ENCODE measurements around the gene CCM2L. TPM values are rescaled to one million over a fixed set of nuclear protein-coding genes. Genes with fewer than 3 reads are reported as not detected.

CCM2L gene
- total and polyA plus RNA-seq, 2 experiments from 2014 or later, result 4.9 to 13.3 TPM

DNA sequence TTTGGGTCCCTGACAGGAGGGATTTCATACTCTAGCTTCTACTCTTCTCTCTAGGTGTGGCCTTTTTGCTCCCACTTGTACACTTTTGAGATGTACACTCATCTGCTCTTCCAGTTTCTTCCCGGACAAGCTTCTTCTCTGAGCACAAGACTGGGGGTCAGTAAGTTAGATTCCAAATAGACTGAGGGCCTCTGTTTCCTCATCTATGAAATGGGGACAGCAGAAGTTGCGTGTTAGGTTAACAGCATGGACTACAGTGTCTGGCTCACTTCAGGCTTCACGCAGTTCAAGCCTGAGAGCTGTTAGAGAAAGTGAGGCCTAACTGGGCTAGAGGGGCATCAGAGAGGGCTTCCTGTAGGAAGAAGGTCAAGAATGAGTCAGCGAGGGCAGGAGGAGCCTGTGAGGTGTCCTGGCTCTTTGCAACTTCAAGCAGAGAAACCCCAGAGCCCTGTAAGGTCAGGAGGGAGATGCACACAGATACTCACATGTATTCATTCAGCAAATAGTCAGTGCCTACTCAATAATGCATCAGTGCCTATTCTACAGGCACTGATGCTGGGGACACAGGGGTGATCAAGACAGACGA is 21.7 kb upstream of the CCM2L start:
- Histone ChIP-seq H3K79me2 (replicated peaks; ENCODE audit: insufficient read depth) (no peaks in the 10 kb centered on the region), H2AFZ (no peak overlapping the region), H3K9me2 (ENCODE audit: insufficient read depth) (no peaks in the 10 kb centered on the region), H3K4me1 (ENCODE audit: insufficient read depth) (no peaks in the 10 kb centered on the region), H3K4me3 (no peak overlapping the region), H3K27ac (ENCODE audit: low read depth) (no peak overlapping the region), H3K36me3 (ENCODE audit: insufficient read depth) (no peaks in the 10 kb centered on the region), H4K20me1 (replicated peaks; ENCODE audit: insufficient read depth) (peaks cover 6% of the 10 kb centered on the region; the same call in 1 of the 2 replicates), H3F3A (replicated peaks; ENCODE audit: low read depth) (no peaks in the 10 kb centered on the region), H3K27me3 (ENCODE audit: insufficient read depth) (peaks cover 11% of the 10 kb centered on the region), H3K4me2 (no peak overlapping the region)
- Mint-ChIP-seq H3K4me3 (no peak overlapping the region), H3K27ac (no peak overlapping the region), H3K36me3 (ENCODE audit: low read depth) (no peaks in the 10 kb centered on the region), H3K9me3 (no peaks in the 10 kb centered on the region; the same call in 1 of the 3 replicates), H3K27me3 (ENCODE audit: insufficient read depth, low read depth, poor library complexity) (peaks cover 8% of the 10 kb centered on the region), H3K4me1 (peaks cover 1% of the 10 kb centered on the region; the same call in 1 of the 3 replicates)
- ATAC-seq (no peak), DNase-seq (ENCODE audit: low spot score) (no peak)
- TF ChIP-seq, protein P1, sequence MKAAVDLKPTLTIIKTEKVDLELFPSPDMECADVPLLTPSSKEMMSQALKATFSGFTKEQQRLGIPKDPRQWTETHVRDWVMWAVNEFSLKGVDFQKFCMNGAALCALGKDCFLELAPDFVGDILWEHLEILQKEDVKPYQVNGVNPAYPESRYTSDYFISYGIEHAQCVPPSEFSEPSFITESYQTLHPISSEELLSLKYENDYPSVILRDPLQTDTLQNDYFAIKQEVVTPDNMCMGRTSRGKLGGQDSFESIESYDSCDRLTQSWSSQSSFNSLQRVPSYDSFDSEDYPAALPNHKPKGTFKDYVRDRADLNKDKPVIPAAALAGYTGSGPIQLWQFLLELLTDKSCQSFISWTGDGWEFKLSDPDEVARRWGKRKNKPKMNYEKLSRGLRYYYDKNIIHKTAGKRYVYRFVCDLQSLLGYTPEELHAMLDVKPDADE (IDR thresholded peaks at IDR 0.05), result no peak
- TF ChIP-seq CREB1 (CRISPR knock-in tag; IDR thresholded peaks at IDR 0.05; ENCODE audit: low read depth), result no peak
- no peak for TF ChIP-seq POLR2AphosphoS5 (IDR thresholded peaks at IDR 0.05; ENCODE audit: low read depth)
- no peak for TF ChIP-seq NANOG (IDR thresholded peaks at IDR 0.05; ENCODE audit: borderline replicate concordance)
- TF ChIP-seq STAT1 (IDR thresholded peaks at IDR 0.05; ENCODE audit: unreplicated experiment), result no peak
- TF ChIP-seq, protein P2, sequence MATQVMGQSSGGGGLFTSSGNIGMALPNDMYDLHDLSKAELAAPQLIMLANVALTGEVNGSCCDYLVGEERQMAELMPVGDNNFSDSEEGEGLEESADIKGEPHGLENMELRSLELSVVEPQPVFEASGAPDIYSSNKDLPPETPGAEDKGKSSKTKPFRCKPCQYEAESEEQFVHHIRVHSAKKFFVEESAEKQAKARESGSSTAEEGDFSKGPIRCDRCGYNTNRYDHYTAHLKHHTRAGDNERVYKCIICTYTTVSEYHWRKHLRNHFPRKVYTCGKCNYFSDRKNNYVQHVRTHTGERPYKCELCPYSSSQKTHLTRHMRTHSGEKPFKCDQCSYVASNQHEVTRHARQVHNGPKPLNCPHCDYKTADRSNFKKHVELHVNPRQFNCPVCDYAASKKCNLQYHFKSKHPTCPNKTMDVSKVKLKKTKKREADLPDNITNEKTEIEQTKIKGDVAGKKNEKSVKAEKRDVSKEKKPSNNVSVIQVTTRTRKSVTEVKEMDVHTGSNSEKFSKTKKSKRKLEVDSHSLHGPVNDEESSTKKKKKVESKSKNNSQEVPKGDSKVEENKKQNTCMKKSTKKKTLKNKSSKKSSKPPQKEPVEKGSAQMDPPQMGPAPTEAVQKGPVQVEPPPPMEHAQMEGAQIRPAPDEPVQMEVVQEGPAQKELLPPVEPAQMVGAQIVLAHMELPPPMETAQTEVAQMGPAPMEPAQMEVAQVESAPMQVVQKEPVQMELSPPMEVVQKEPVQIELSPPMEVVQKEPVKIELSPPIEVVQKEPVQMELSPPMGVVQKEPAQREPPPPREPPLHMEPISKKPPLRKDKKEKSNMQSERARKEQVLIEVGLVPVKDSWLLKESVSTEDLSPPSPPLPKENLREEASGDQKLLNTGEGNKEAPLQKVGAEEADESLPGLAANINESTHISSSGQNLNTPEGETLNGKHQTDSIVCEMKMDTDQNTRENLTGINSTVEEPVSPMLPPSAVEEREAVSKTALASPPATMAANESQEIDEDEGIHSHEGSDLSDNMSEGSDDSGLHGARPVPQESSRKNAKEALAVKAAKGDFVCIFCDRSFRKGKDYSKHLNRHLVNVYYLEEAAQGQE (IDR thresholded peaks at IDR 0.05; ENCODE audit: unreplicated experiment), result no peak
- TF ChIP-seq JUNB (IDR thresholded peaks at IDR 0.05; ENCODE audit: unreplicated experiment), result no peak
- no peak for TF ChIP-seq EZH2phosphoT487 (IDR thresholded peaks at IDR 0.05; ENCODE audit: unreplicated experiment)

DNA sequence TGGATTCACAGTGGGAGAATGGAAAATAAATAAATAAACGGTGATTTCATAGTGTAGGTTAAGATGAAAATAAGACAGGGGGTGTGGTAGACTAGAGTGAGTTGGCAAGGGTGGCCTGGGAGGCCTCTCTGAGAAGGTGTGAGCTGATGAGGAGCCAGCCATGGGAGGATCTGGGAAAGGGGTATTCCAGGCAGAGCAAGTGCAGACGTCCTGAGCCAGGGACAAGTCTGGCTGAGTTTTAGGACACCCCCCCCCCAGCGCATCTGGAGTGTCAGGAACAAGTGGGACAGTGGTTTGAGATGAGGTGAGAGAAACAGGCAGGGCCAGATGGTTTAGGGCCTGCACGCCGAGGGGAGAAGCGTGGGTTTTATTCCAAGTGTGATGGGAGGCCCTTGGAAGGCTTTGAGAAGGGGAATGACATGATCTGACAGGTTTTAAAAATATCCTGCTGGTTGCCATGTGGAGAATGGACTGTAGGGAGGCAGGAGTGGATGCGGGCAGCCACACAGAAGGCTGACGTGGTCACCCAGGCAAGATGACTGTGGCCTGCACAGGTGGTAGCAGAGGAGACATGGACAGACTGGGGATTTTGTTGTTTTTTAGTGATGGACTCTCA is 21.1 kb upstream of the CCM2L start:
- Mint-ChIP-seq H3K36me3 (ENCODE audit: low read depth) (no peaks in the 10 kb centered on the region), H3K4me1 (peaks cover 5% of the 10 kb centered on the region; the same call in 2 of the 3 replicates), H3K9me3 (no peaks in the 10 kb centered on the region; the same call in 1 of the 3 replicates), H3K4me3 (no peak overlapping the region), H3K27ac (no peak overlapping the region), H3K27me3 (ENCODE audit: insufficient read depth, low read depth, poor library complexity) (peaks cover 14% of the 10 kb centered on the region)
- 0 out of 2 replicates have a peak, but pooled peaks cover 6% of the 10 kb centered on the region for H3F3A ChIP-seq (replicated peaks; ENCODE audit: low read depth)
- no peaks in the 10 kb centered on the region for H3K4me1 ChIP-seq (ENCODE audit: insufficient read depth)
- no peaks in the 10 kb centered on the region for H3K36me3 ChIP-seq (ENCODE audit: insufficient read depth)
- no peaks in the 10 kb centered on the region for H3K9me2 ChIP-seq (ENCODE audit: insufficient read depth)
- H3K4me2 ChIP-seq, result no peak overlapping the region
- H2AFZ ChIP-seq, result no peak overlapping the region
- peaks cover 6% of the 10 kb centered on the region; the same call in 1 of the 2 replicates for H4K20me1 ChIP-seq (replicated peaks; ENCODE audit: insufficient read depth)
- no peaks in the 10 kb centered on the region for H3K79me2 ChIP-seq (replicated peaks; ENCODE audit: insufficient read depth)
- no peak for ATAC-seq
- peaks cover 17% of the 10 kb centered on the region for H3K27me3 ChIP-seq (ENCODE audit: insufficient read depth)
- H3K4me3 ChIP-seq, result no peak overlapping the region
- H3K27ac ChIP-seq (ENCODE audit: low read depth), result no peak overlapping the region
- DNase-seq (ENCODE audit: low spot score), result no peak
- TF ChIP-seq NANOG (IDR thresholded peaks at IDR 0.05; ENCODE audit: borderline replicate concordance), result no peak
- TF ChIP-seq ZNF331 (CRISPR knock-in tag; IDR thresholded peaks at IDR 0.05; ENCODE audit: low read depth), result no peak
- no peak for TF ChIP-seq JUNB (IDR thresholded peaks at IDR 0.05; ENCODE audit: unreplicated experiment)
- TF ChIP-seq, protein P3, sequence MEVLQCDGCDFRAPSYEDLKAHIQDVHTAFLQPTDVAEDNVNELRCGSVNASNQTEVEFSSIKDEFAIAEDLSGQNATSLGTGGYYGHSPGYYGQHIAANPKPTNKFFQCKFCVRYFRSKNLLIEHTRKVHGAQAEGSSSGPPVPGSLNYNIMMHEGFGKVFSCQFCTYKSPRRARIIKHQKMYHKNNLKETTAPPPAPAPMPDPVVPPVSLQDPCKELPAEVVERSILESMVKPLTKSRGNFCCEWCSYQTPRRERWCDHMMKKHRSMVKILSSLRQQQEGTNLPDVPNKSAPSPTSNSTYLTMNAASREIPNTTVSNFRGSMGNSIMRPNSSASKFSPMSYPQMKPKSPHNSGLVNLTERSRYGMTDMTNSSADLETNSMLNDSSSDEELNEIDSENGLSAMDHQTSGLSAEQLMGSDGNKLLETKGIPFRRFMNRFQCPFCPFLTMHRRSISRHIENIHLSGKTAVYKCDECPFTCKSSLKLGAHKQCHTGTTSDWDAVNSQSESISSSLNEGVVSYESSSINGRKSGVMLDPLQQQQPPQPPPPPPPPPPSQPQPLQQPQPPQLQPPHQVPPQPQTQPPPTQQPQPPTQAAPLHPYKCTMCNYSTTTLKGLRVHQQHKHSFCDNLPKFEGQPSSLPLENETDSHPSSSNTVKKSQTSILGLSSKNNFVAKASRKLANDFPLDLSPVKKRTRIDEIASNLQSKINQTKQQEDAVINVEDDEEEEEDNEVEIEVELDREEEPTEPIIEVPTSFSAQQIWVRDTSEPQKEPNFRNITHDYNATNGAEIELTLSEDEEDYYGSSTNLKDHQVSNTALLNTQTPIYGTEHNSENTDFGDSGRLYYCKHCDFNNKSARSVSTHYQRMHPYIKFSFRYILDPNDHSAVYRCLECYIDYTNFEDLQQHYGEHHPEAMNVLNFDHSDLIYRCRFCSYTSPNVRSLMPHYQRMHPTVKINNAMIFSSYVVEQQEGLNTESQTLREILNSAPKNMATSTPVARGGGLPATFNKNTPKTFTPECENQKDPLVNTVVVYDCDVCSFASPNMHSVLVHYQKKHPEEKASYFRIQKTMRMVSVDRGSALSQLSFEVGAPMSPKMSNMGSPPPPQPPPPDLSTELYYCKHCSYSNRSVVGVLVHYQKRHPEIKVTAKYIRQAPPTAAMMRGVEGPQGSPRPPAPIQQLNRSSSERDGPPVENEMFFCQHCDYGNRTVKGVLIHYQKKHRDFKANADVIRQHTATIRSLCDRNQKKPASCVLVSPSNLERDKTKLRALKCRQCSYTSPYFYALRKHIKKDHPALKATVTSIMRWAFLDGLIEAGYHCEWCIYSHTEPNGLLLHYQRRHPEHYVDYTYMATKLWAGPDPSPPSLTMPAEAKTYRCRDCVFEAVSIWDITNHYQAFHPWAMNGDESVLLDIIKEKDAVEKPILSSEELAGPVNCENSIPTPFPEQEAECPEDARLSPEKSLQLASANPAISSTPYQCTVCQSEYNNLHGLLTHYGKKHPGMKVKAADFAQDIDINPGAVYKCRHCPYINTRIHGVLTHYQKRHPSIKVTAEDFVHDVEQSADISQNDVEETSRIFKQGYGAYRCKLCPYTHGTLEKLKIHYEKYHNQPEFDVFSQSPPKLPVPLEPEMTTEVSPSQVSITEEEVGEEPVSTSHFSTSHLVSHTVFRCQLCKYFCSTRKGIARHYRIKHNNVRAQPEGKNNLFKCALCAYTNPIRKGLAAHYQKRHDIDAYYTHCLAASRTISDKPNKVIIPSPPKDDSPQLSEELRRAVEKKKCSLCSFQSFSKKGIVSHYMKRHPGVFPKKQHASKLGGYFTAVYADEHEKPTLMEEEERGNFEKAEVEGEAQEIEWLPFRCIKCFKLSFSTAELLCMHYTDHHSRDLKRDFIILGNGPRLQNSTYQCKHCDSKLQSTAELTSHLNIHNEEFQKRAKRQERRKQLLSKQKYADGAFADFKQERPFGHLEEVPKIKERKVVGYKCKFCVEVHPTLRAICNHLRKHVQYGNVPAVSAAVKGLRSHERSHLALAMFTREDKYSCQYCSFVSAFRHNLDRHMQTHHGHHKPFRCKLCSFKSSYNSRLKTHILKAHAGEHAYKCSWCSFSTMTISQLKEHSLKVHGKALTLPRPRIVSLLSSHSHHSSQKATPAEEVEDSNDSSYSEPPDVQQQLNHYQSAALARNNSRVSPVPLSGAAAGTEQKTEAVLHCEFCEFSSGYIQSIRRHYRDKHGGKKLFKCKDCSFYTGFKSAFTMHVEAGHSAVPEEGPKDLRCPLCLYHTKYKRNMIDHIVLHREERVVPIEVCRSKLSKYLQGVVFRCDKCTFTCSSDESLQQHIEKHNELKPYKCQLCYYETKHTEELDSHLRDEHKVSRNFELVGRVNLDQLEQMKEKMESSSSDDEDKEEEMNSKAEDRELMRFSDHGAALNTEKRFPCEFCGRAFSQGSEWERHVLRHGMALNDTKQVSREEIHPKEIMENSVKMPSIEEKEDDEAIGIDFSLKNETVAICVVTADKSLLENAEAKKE (CRISPR knock-in tag; IDR thresholded peaks at IDR 0.05), result no peak
